ENCODE results near the gene SDK2. TPM values are rescaled to one million over a fixed set of nuclear protein-coding genes. Genes with fewer than 3 reads are reported as not detected.

SDK2 gene
- polyA plus RNA-seq, 1 of the 3 experiments (the other 2 are of a cell fraction) = 0.02 TPM

DNA sequence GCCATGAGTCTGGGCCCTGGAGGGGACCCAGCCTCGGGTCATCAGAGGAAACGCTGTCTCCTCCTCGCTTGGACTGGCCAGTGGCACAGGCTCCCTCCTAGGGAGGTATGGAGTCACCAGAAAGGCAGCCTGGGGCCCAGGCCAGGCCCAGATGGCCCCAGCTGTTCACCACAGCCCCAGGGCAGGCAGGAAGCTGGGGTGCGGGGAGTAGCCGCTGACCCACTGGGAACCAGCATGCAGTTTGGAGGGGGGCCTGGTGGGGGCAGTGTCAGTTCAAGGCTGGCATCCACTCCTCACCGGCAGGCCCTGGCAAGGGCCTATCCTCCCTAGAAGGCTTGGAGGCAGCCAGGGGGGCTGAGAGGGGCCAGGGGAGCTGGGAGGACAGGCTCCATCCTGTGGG lies 48.8 kb downstream of the SDK2 start:
- Histone ChIP-seq H2AFZ (ENCODE audit: low read depth) (no peak overlapping the region), H3K9me3 (no peaks in the 10 kb centered on the region), H3K9me2 (no peaks in the 10 kb centered on the region), H3F3A (replicated peaks; ENCODE audit: insufficient read depth) (no peaks in the 10 kb centered on the region), H3K79me2 (ENCODE audit: insufficient read depth) (no peaks in the 10 kb centered on the region), H4K20me1 (ENCODE audit: insufficient read depth) (no peaks in the 10 kb centered on the region), H3K9ac (no peak overlapping the region), H3K36me3 (replicated peaks in 1 of 2; ENCODE audit: control insufficient read depth in 1 of 2, insufficient read depth in 2 of 2, low read length in 1 of 2) (no peaks in the 10 kb centered on the region), H3K4me2 (no peak overlapping the region), H3K27ac (ENCODE audit: low read depth in 2 of 2, low read length in 1 of 2) (no peak overlapping the region), H3K4me3 (ENCODE audit: low read depth in 2 of 2, low read length in 1 of 2) (no peak overlapping the region), H3K27me3 (ENCODE audit: insufficient read depth) (no peaks in the 10 kb centered on the region), H3K4me1 (ENCODE audit: control insufficient read depth in 1 of 2, insufficient read depth in 2 of 2, low read depth in 1 of 2, low read length in 1 of 2) (peaks cover 0 to 36% of the 10 kb centered on the region in 2 experiments; a peak in 1 of 4 replicates)
- peak; percentile 82 for TF ChIP-seq RAD21 (IDR thresholded peaks at IDR 0.05; ENCODE audit: low read length)
- no peak for TF ChIP-seq FOSL2 (IDR thresholded peaks at IDR 0.05; ENCODE audit: borderline replicate concordance, low read depth)
- TF ChIP-seq, protein P1, sequence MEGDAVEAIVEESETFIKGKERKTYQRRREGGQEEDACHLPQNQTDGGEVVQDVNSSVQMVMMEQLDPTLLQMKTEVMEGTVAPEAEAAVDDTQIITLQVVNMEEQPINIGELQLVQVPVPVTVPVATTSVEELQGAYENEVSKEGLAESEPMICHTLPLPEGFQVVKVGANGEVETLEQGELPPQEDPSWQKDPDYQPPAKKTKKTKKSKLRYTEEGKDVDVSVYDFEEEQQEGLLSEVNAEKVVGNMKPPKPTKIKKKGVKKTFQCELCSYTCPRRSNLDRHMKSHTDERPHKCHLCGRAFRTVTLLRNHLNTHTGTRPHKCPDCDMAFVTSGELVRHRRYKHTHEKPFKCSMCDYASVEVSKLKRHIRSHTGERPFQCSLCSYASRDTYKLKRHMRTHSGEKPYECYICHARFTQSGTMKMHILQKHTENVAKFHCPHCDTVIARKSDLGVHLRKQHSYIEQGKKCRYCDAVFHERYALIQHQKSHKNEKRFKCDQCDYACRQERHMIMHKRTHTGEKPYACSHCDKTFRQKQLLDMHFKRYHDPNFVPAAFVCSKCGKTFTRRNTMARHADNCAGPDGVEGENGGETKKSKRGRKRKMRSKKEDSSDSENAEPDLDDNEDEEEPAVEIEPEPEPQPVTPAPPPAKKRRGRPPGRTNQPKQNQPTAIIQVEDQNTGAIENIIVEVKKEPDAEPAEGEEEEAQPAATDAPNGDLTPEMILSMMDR (IDR thresholded peaks at IDR 0.05) = 0 out of 2 replicates have a peak, but pooled peaks have one; percentile 19
- TF ChIP-seq RCOR1 (IDR thresholded peaks at IDR 0.05; ENCODE audit: low read length) = peak; percentile 81; the same call in 1 of the 2 replicates
- no peak for TF ChIP-seq GABPA (IDR thresholded peaks at IDR 0.05; ENCODE audit: low read depth)
- TF ChIP-seq NRF1 (IDR thresholded peaks at IDR 0.05; ENCODE audit: low read depth, low read length) = no peak
- peak; percentile 86 for TF ChIP-seq CHD2 (IDR thresholded peaks at IDR 0.05; ENCODE audit: low read length, partially characterized antibody)
- no peak for TF ChIP-seq ELF1 (IDR thresholded peaks at IDR 0.05)
- TF ChIP-seq MXI1 (IDR thresholded peaks at IDR 0.05; ENCODE audit: low read depth, low read length) = no peak; the same call in 1 of the 2 replicates
- TF ChIP-seq SIN3A (IDR thresholded peaks at IDR 0.05; ENCODE audit: borderline replicate concordance, low read depth, low read length) = no peak
- TF ChIP-seq SMC3 (IDR thresholded peaks at IDR 0.05; ENCODE audit: low read depth, low read length) = peak; percentile 53; the same call in 1 of the 2 replicates
- TF ChIP-seq, protein P2, sequence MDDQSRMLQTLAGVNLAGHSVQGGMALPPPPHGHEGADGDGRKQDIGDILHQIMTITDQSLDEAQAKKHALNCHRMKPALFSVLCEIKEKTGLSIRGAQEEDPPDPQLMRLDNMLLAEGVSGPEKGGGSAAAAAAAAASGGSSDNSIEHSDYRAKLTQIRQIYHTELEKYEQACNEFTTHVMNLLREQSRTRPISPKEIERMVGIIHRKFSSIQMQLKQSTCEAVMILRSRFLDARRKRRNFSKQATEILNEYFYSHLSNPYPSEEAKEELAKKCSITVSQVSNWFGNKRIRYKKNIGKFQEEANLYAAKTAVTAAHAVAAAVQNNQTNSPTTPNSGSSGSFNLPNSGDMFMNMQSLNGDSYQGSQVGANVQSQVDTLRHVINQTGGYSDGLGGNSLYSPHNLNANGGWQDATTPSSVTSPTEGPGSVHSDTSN (IDR thresholded peaks at IDR 0.05) = no peak
- TF ChIP-seq EZH2phosphoT487 (IDR thresholded peaks at IDR 0.05; ENCODE audit: borderline replicate concordance, low read depth) = no peak
- TF ChIP-seq, protein P3, sequence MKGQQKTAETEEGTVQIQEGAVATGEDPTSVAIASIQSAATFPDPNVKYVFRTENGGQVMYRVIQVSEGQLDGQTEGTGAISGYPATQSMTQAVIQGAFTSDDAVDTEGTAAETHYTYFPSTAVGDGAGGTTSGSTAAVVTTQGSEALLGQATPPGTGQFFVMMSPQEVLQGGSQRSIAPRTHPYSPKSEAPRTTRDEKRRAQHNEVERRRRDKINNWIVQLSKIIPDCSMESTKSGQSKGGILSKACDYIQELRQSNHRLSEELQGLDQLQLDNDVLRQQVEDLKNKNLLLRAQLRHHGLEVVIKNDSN (IDR thresholded peaks at IDR 0.05; ENCODE audit: borderline replicate concordance, low read depth) = no peak
- TF ChIP-seq FOXJ3 (CRISPR knock-in tag; IDR thresholded peaks at IDR 0.05) = peak; percentile 74; the same call in 1 of the 2 replicates
- TF ChIP-seq, protein P4, sequence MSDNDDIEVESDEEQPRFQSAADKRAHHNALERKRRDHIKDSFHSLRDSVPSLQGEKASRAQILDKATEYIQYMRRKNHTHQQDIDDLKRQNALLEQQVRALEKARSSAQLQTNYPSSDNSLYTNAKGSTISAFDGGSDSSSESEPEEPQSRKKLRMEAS (IDR thresholded peaks at IDR 0.05; ENCODE audit: low read depth) = no peak
- TF ChIP-seq GATA2 (CRISPR knock-in tag; IDR thresholded peaks at IDR 0.05) = peak; percentile 52
- TF ChIP-seq EP300 (IDR thresholded peaks at IDR 0.05; ENCODE audit: borderline replicate concordance in 1 of 2, low read depth in 1 of 2, low read length in 1 of 2) = peak in 1 of 2 experiments; percentile 81; a peak in 2 of 4 replicates
- POLR2A ChIA-PET = interaction anchor here (2.1 kb wide), 1 partner anchor 8 kb away, joined by 5 read pairs; no protein-coding TSS in a partner anchor
- DNase-seq = peak; percentile 96
- WGBS (ENCODE audit: low lambda C conversion rate) = 31% methylated on average over 3 of the region's 6 CpGs
- CTCF ChIA-PET = interaction anchor here (0.5 to 9.0 kb wide), 38 partner anchors 9 to 604 kb away, joined by 3 to 96 read pairs (median 4); partner anchors contain the start of gene SDK2
